Peyer's patch (tissue), 4 donors: ENCODE results near the gene ACSL4. TPM values are rescaled to one million over a fixed set of nuclear protein-coding genes. Genes with fewer than 3 reads are reported as not detected.
"Not testable (repeated sequence)": the region's sequence is repeated elsewhere in the genome, so short reads cannot be mapped to it uniquely, and the experiment has no call there.

Experiments
- DNase-seq, 3 donors: peaks; one replicate each; pipeline ENCODE4 v3.0.0-alpha.2; 2017 to 2019
- H3K27ac ChIP-seq, 4 donors: fragments of 200-600 bp; sonication (generic); one replicate each; pipeline ENCODE4 v1.5.1; 2016 to 2019
- H3K27me3 ChIP-seq, 2 donors: fragments of 200-600 bp; sonication (generic); one replicate each; pipeline ENCODE4 v1.5.1; 2019
- H3K36me3 ChIP-seq, 3 donors: fragments of 200-600 bp; sonication (generic); one replicate each; pipeline ENCODE4 v1.5.1; 2016 to 2019
- H3K4me1 ChIP-seq, 4 donors: fragments of 200-600 bp; sonication (generic); one replicate each; pipeline ENCODE4 v1.5.1; 2016 to 2019
- H3K4me3 ChIP-seq, 4 donors: fragments of 200-600 bp; sonication (generic); 1 replicate in 3 of 4; 2 replicates in 1 of 4; pipeline ENCODE4 v1.5.1; 2016 to 2019; ENCODE audit warnings: mild to moderate bottlenecking in 1 of 4
- H3K9me3 ChIP-seq, 4 donors: fragments of 200-600 bp; sonication (generic); one replicate each; pipeline ENCODE4 v1.5.1; 2016 to 2019; ENCODE audit warnings: mild to moderate bottlenecking in 1 of 4
- CTCF ChIP-seq, 6 experiments: fragments of 450-650 bp in 4 of 6; fragments of 200-600 bp in 2 of 6; sonication (generic) in 1 of 6; IDR thresholded peaks; one replicate each; pipeline ENCODE4 v1.5.1; 2017 to 2019; ENCODE audit warnings: antibody characterized with exemption in 6 of 6, mild to moderate bottlenecking in 3 of 6, moderate library complexity in 1 of 6
- POLR2A ChIP-seq, 2 donors: fragments of 450-650 bp; IDR thresholded peaks; one replicate each; pipeline ENCODE4 v1.5.1; 2017; ENCODE audit warnings: antibody characterized with exemption in 2 of 2, mild to moderate bottlenecking in 2 of 2, moderate library complexity in 2 of 2
- total RNA-seq, 4 donors: library from RNA; depleted of rRNA; stranded (reverse); fragments of >200 nt; gene quantifications; one replicate each; pipeline ENCODE4 v1.1.0, GENCODE V29; 2016

The ACSL4 gene
- total RNA-seq, 4 donors from 2014 or later = 12.4 to 32.2 (median 17.6) TPM

DNA sequence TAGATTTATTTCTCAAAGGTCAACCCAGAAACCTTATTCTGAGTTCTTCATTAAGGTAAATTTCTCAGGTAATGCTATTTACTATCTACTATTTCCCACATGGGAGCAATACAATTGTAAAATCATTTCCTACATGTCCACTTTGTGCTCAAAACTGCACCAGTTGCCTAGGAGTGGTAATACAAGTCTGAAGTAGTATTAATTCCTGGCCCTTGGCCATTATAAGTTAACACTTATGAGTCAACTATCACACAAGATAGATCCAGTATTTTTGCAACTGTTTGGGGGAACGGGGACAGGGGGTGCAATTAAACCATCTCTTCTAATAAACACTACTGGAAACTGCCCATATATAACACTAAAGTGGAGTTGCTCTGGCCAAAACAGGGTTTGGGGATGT lies 48.9 kb downstream of the ACSL4 start:
- DNase-seq = no peak
- Histone ChIP-seq H3K36me3 (no peaks in the 10 kb centered on the region), H3K27me3 (no peaks in the 10 kb centered on the region), H3K4me1 (no peaks in the 10 kb centered on the region), H3K4me3 (no peak overlapping the region), H3K9me3 (no peaks in the 10 kb centered on the region), H3K27ac (no peak overlapping the region)
- TF ChIP-seq CTCF (IDR thresholded peaks at IDR 0.05) (no peak), POLR2A (IDR thresholded peaks at IDR 0.05) (no peak)

- H3K4me1 ChIP-seq = no peaks in the 10 kb centered on the region
- DNase-seq = no peak
- TF ChIP-seq POLR2A (IDR thresholded peaks at IDR 0.05) (no peak), CTCF (IDR thresholded peaks at IDR 0.05) (no peak)
These were observed 51.5 kb downstream of the ACSL4 start for GRCh38 chrX:109681475-109682081.

GRCh38 chrX:109679820-109680219 lies 53.2 kb downstream of the ACSL4 start:
- peaks cover 0 to 4% (median 0%) of the 10 kb centered on the region in 3 donors for H3K36me3 ChIP-seq

More at GRCh38 chrX:109681475-109682081, 51.5 kb downstream of the ACSL4 start:
- Histone ChIP-seq H3K4me3 (no peak overlapping the region), H3K36me3 (no peaks in the 10 kb centered on the region), H3K27ac (no peak overlapping the region), H3K27me3 (no peaks in the 10 kb centered on the region), H3K9me3 (no peaks in the 10 kb centered on the region)

DNA sequence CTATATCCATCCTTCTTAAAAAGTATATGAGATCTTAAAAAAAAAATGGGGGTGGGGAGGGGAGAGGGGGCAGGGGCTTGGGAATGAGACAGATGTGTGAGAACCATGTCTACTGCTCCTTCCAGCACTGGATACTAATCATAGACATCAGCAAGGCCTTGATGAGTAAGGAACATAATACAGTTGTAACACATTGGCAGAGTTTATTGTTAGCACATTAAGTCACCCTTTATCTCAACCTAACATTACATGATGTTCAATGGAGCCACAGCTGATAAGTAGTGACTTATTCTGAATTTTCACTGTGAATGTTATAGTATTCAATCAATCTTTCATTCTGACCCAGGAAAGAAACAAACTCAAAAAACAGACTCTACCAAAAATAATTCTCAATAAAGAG lies 60.8 kb downstream of the ACSL4 start:
- TF ChIP-seq CTCF (IDR thresholded peaks at IDR 0.05) = no peak
- no peak for TF ChIP-seq POLR2A (IDR thresholded peaks at IDR 0.05)
- H3K27ac ChIP-seq = no peak overlapping the region
- no peaks in the 10 kb centered on the region for H3K4me1 ChIP-seq
- peaks cover 0 to 11% (median 0%) of the 10 kb centered on the region in 3 donors for H3K36me3 ChIP-seq
- DNase-seq = no peak
- no peaks in the 10 kb centered on the region for H3K9me3 ChIP-seq
- H3K4me3 ChIP-seq = no peak overlapping the region
- no peaks in the 10 kb centered on the region for H3K27me3 ChIP-seq

More at GRCh38 chrX:109679820-109680219, 53.2 kb downstream of the ACSL4 start:
- no peak for TF ChIP-seq POLR2A (IDR thresholded peaks at IDR 0.05)
- TF ChIP-seq CTCF (IDR thresholded peaks at IDR 0.05) = no peak
- Histone ChIP-seq H3K4me3 (no peak overlapping the region), H3K27me3 (no peaks in the 10 kb centered on the region), H3K27ac (no peak overlapping the region), H3K4me1 (no peaks in the 10 kb centered on the region), H3K9me3 (no peaks in the 10 kb centered on the region)
- no peak for DNase-seq

DNA sequence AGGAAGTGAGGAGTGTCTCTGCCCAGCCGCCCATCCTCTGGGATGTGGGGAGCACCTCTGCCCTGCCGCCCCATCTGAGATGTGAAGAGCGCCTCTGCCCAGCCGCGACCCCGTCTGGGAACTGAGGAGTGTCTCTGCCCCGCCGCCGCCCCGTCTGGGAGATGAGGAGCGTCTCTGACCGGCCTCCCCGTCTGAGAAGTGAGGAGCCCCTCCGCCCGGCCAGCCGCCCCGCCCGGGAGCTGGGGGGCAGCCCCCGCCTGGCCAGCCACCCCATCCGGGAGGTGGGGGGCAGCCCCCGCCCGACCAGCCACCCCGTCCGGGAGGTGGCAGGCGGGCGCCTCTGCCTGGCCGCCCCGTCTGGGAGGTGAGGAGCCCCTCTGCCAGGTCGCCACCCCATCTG lies 61.9 kb downstream of the ACSL4 start:
- peaks cover 0 to 13% (median 0%) of the 10 kb centered on the region in 3 donors for H3K36me3 ChIP-seq
- not testable (repeated sequence) for H3K4me1 ChIP-seq, H3K27ac ChIP-seq, H3K27me3 ChIP-seq, DNase-seq, H3K4me3 ChIP-seq, H3K9me3 ChIP-seq

GRCh38 chrX:109667986-109668385 lies 65.1 kb downstream of the ACSL4 start:
- Histone ChIP-seq H3K27me3 (no peaks in the 10 kb centered on the region), H3K9me3 (no peaks in the 10 kb centered on the region), H3K4me1 (no peaks in the 10 kb centered on the region), H3K4me3 (no peak overlapping the region), H3K27ac (no peak overlapping the region), H3K36me3 (peaks cover 0 to 10% (median 0%) of the 10 kb centered on the region in 3 donors)
- no peak for TF ChIP-seq POLR2A (IDR thresholded peaks at IDR 0.05)
- no peak for TF ChIP-seq CTCF (IDR thresholded peaks at IDR 0.05)
- no peak for DNase-seq
